Measurements from ENCODE around the gene SUCNR1. TPM values are rescaled to one million over a fixed set of nuclear protein-coding genes. Genes with fewer than 3 reads are reported as not detected.

Gene SUCNR1
- total and polyA plus RNA-seq, 2 of the 4 experiments (the other 2 are of a cell fraction) = not detected

DNA sequence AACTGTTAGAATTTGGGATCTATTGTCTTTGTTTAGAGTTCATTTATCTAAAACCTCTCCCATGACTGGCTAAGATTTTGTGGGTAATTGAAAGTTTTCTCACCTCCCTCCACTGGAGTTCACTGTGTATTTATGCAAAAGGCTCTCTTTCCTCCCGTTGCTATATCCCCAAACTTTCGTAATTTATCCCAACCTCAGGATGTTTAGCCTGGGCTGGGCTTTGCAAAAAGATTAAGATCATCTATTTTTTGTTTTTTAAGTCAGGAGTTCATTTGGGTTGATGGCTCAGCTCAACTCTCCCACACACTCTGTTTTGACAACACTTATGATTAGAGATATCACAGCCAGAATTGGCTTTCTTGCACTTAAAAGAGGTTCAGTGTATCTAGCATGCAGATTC is 27.0 kb downstream of the SUCNR1 start:
- Histone ChIP-seq H2BK20ac (ENCODE audit: low read depth, low read length) (peak overlapping the region; percentile 99), H3K9me1 (ENCODE audit: insufficient read depth, low read length) (peaks cover 16% of the 10 kb centered on the region), H2BK15ac (ENCODE audit: low read depth, low read length) (no peak overlapping the region; the same call in 2 of the 3 replicates), H3K56ac (ENCODE audit: extremely low read depth, insufficient read depth, low read length) (peak overlapping the region; percentile 14; the same call in 1 of the 2 replicates), H3K14ac (replicated peaks; ENCODE audit: low read depth, low read length) (no peak overlapping the region), H3K27me3 (ENCODE audit: control insufficient read depth, insufficient read depth, low read length) (no peaks in the 10 kb centered on the region), H2BK120ac (ENCODE audit: low read depth, low read length) (peak overlapping the region; percentile 98), H3K4me2 (ENCODE audit: low read depth, low read length) (peak overlapping the region; percentile 26; the same call in 1 of the 2 replicates), H3K4me1 (ENCODE audit: control insufficient read depth, insufficient read depth, low read length) (peaks cover 27% of the 10 kb centered on the region), H3K23ac (ENCODE audit: low read depth, low read length) (peak overlapping the region; percentile 53), H3K9me3 (ENCODE audit: control insufficient read depth, insufficient read depth, low read length) (no peaks in the 10 kb centered on the region), H4K5ac (ENCODE audit: low read depth, low read length) (peak overlapping the region; percentile 2; the same call in 1 of the 2 replicates), H3K9ac (ENCODE audit: low read depth, low read length) (no peak overlapping the region), H4K20me1 (ENCODE audit: insufficient read depth, low read length) (no peaks in the 10 kb centered on the region), H4K8ac (ENCODE audit: low read depth in 2 of 2, low read length in 2 of 2) (peak overlapping the region; percentile 29 to 78; a peak in 2 of 4 replicates), H3K4ac (ENCODE audit: low read depth, low read length) (peak overlapping the region; percentile 94; the same call in 1 of the 2 replicates), H2AFZ (replicated peaks; ENCODE audit: low read length, poor library complexity) (no peak overlapping the region), H3K18ac (ENCODE audit: low read depth, low read length) (peak overlapping the region; percentile 66; the same call in 1 of the 2 replicates), H3K4me3 (ENCODE audit: insufficient read depth, low read depth, low read length) (no peak overlapping the region), H3K79me1 (ENCODE audit: low read depth in 1 of 2, low read length in 2 of 2) (no peaks in the 10 kb centered on the region), H3K27ac (ENCODE audit: insufficient read depth, low read length) (no peak overlapping the region), H4K91ac (ENCODE audit: insufficient read depth, low read depth, low read length) (peak overlapping the region; percentile 35), H3K36me3 (ENCODE audit: control insufficient read depth, insufficient read depth, low read length) (no peaks in the 10 kb centered on the region), H2AK9ac (replicated peaks; ENCODE audit: low read depth, low read length, poor library complexity) (no peak overlapping the region), H2BK5ac (ENCODE audit: low read depth, low read length, poor library complexity, severe bottlenecking) (peak overlapping the region; percentile 86), H2AK5ac (ENCODE audit: low read depth, low read length) (peak overlapping the region; percentile 11; the same call in 1 of the 2 replicates)
- in situ Hi-C loops (cut with MboI; ENCODE audit: low sequenced_read_pairs) (no loop called here), intact Hi-C loops (cut with micrococcal nuclease) (loop anchor here (5.0 kb wide), 2 partner anchors 33 to 58 kb away; no protein-coding TSS in a partner anchor), dilution Hi-C loops (cut with HindIII; ENCODE audit: low sequenced_read_pairs, unreplicated experiment) (no loop called here)
- ATAC-seq (ENCODE audit: low read depth) = no peak
- POLR2A ChIA-PET (ENCODE audit: unreplicated experiment) = no interaction called here
- BruUV-seq (replicated peaks) = no TSS peak
- DNase-seq = no peak
- CTCF ChIA-PET = no interaction called here
- no CpG with 5 or more reads among the region's 2 CpGs for WGBS, 2 experiments (ENCODE audit: extremely low coverage in 2 of 2, insufficient read length in 1 of 2)
- TF ChIP-seq CEBPB (IDR thresholded peaks at IDR 0.05; ENCODE audit: low read depth, low read length) (no peak), RFX5 (IDR thresholded peaks at IDR 0.05; ENCODE audit: low read depth, low read length) (no peak), SMC3 (IDR thresholded peaks at IDR 0.05; ENCODE audit: low read depth, low read length) (no peak), BHLHE40 (IDR thresholded peaks at IDR 0.05; ENCODE audit: low read depth, low read length) (no peak), RAD21 (IDR thresholded peaks at IDR 0.05; ENCODE audit: low read length) (no peak), CHD1 (IDR thresholded peaks at IDR 0.05; ENCODE audit: low read depth, low read length) (no peak), RCOR1 (IDR thresholded peaks at IDR 0.05; ENCODE audit: insufficient replicate concordance, low read length) (no peak), FOS (IDR thresholded peaks at IDR 0.05; ENCODE audit: low read depth, low read length) (no peak), MAZ (IDR thresholded peaks at IDR 0.05; ENCODE audit: borderline replicate concordance, low read depth, low read length) (no peak), CTCF (conservative IDR thresholded peaks at IDR 0.05; ENCODE audit: low read depth, low read length) (no peak), ELK1 (IDR thresholded peaks at IDR 0.05; ENCODE audit: borderline replicate concordance, low read depth, low read length) (no peak), MXI1 (IDR thresholded peaks at IDR 0.05; ENCODE audit: borderline replicate concordance, low read depth, low read length) (no peak), MAFK (IDR thresholded peaks at IDR 0.05; ENCODE audit: low read depth, low read length) (no peak)
- TF ChIP-seq, protein P1, sequence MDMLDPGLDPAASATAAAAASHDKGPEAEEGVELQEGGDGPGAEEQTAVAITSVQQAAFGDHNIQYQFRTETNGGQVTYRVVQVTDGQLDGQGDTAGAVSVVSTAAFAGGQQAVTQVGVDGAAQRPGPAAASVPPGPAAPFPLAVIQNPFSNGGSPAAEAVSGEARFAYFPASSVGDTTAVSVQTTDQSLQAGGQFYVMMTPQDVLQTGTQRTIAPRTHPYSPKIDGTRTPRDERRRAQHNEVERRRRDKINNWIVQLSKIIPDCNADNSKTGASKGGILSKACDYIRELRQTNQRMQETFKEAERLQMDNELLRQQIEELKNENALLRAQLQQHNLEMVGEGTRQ (IDR thresholded peaks at IDR 0.05; ENCODE audit: low read depth, low read length) = no peak

Measured in IMR-90 (cell line).